Measurements from ENCODE around the gene MORC1. TPM values are rescaled to one million over a fixed set of nuclear protein-coding genes. Genes with fewer than 3 reads are reported as not detected.

MORC1 gene, protein sequence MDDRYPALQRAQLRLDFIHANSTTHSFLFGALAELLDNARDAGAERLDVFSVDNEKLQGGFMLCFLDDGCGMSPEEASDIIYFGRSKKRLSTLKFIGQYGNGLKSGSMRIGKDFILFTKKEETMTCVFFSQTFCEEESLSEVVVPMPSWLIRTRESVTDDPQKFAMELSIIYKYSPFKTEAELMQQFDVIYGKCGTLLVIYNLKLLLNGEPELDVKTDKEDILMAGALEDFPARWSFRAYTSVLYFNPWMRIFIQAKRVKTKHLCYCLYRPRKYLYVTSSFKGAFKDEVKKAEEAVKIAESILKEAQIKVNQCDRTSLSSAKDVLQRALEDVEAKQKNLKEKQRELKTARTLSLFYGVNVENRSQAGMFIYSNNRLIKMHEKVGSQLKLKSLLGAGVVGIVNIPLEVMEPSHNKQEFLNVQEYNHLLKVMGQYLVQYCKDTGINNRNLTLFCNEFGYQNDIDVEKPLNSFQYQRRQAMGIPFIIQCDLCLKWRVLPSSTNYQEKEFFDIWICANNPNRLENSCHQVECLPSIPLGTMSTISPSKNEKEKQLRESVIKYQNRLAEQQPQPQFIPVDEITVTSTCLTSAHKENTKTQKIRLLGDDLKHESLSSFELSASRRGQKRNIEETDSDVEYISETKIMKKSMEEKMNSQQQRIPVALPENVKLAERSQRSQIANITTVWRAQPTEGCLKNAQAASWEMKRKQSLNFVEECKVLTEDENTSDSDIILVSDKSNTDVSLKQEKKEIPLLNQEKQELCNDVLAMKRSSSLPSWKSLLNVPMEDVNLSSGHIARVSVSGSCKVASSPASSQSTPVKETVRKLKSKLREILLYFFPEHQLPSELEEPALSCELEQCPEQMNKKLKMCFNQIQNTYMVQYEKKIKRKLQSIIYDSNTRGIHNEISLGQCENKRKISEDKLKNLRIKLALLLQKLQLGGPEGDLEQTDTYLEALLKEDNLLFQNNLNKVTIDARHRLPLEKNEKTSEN
- total RNA-seq: not detected in 2 replicates

DNA sequence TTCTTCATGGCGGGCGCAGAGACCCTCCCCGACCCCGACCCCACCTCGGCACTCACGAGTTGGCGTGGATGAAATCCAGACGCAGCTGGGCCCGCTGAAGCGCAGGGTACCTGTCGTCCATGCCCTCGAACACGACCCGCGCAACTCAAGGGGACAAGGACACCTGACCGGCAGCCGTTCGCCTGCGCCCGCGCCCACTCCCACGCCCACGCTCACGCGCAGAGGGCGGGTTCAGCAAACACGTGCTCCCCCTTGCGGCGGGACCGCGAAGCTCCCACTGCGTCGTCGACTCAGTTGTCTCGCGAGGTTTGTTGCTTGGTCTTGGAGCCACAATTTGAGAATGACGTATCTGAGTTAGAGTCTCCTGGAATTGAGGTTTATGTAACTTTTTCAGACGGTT, at the start of gene MORC1:
Gene MORC1 (minus strand): TSS at position 196 of the 400 bp plus-strand sequence. CDS start 75 bp downstream, at position 121.
- no peak within 1 kb of the TSS for H3K4me3 ChIP-seq (ENCODE audit: low read depth, low read length)
- TF ChIP-seq, protein P1, sequence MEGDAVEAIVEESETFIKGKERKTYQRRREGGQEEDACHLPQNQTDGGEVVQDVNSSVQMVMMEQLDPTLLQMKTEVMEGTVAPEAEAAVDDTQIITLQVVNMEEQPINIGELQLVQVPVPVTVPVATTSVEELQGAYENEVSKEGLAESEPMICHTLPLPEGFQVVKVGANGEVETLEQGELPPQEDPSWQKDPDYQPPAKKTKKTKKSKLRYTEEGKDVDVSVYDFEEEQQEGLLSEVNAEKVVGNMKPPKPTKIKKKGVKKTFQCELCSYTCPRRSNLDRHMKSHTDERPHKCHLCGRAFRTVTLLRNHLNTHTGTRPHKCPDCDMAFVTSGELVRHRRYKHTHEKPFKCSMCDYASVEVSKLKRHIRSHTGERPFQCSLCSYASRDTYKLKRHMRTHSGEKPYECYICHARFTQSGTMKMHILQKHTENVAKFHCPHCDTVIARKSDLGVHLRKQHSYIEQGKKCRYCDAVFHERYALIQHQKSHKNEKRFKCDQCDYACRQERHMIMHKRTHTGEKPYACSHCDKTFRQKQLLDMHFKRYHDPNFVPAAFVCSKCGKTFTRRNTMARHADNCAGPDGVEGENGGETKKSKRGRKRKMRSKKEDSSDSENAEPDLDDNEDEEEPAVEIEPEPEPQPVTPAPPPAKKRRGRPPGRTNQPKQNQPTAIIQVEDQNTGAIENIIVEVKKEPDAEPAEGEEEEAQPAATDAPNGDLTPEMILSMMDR (IDR thresholded peaks at IDR 0.05; ENCODE audit: insufficient read depth, low read depth, low read length): no peak
- DNase-seq (ENCODE audit: low read depth): no peak

DNA sequence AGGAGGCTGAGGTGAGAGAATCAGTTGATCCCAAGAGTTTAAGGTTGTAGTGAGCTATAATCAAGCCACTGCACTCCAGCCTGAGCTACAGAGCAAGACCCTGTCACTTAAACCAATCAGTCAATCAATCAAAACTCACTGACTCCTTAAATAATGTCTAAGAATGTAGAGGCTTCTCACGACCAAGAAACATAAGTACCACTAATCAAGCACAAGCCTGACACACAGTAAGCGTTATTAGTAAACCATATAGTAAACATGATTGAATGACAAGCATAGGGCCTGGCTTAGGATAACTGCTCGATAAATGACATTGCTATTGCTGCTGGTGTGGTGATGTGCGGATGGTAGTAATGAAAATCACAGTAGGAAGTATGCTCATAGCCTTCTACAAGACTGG, 48.0 kb upstream of the MORC1 start:
- no peak for DNase-seq (ENCODE audit: low read depth)
- TF ChIP-seq, protein P1 (IDR thresholded peaks at IDR 0.05; ENCODE audit: insufficient read depth, low read depth, low read length): no peak
- no peak overlapping the region for H3K4me3 ChIP-seq (ENCODE audit: low read depth, low read length)

DNA sequence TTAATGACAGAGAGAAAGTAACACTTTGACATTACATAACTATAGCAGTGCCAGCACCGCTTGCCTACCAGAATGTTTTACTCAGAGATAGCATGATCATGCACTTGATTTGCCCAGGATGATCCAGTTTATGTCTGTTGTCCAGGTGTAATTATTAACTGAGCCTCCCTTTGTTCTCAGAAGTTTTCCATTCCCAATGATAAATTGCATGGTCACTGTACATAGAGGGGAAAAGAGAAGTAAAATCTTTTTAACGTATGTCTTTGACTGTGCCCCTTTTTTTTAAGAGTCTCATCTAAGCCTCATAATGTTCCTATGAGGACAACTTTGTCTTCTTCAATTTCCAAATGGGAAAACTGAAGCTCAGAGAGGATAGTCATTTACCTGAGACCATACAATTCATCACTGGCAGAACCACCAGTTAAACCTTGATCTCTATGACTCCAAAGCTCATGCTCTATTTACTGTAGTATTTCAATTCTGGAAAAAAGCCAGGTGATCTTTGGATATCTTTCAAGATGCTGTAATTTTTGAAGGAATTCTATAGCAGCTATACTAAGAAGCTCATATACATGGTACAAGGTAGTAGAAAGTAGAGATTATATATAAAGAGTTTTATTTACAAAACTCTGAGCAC, 43.7 kb upstream of the MORC1 start:
- no peak for DNase-seq (ENCODE audit: low read depth)
- H3K4me3 ChIP-seq (ENCODE audit: low read depth, low read length): no peak overlapping the region
- TF ChIP-seq, protein P1 (IDR thresholded peaks at IDR 0.05; ENCODE audit: insufficient read depth, low read depth, low read length): no peak

DNA sequence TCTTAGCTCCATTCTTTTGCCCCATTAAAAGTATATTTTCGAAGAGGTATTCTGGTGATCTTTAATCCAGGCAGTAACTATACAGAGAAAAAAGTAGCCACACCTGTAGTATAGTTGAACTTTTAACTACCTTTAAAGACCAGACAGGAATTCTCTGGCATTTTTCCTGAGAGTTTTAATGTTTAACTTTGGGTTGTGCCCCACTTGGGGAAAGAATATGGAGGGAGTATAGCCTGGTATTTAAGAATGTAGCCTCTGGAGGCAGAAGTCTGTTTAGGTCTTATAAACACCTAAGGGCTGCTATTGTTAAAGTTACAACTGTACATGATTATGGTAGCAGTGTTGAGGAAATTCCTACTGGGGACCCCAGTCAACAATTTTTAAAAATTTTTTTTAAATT, 37.9 kb upstream of the MORC1 start:
- no peak for DNase-seq (ENCODE audit: low read depth)
- TF ChIP-seq, protein P1 (IDR thresholded peaks at IDR 0.05; ENCODE audit: insufficient read depth, low read depth, low read length): no peak
- no peak overlapping the region for H3K4me3 ChIP-seq (ENCODE audit: low read depth, low read length)

DNA sequence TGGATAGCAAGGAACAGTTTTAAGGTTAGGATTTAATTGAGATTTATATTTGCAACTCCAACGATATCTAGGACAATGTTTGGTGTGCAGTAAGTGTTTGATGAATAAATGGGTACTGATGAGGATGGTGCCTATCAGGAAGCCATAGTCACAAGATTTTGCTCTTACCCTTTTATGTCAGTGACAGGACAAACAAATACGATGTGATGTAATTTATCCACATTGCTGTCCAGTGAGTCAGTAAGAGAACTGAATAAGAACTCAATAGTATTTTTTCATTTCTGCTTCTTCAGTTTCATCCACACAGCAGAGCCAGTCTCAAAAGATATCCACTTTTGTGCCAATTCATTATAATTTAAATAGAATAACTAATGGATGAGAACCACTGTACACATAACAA, 37.0 kb upstream of the MORC1 start:
- H3K4me3 ChIP-seq (ENCODE audit: low read depth, low read length): no peak overlapping the region
- no peak for DNase-seq (ENCODE audit: low read depth)
- TF ChIP-seq, protein P1 (IDR thresholded peaks at IDR 0.05; ENCODE audit: insufficient read depth, low read depth, low read length): no peak

DNA sequence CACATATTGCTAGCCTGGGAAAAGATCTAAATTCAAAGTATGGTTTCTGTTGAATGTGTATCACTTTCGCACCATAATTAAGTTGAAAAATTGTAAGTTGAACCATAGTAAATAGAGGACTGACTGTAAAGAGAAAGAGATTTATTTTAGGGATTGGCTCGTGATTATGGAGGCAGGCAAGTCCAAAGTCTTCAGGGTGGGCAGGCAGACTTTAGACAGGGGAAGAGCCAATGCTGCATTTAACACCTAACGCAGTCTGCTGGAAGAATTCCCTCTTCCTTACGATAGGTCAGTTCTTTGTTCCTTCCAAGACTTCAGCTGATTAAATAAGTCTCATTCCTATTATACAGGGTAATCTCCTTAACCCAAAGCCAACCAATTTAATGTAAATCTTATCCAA, 34.4 kb upstream of the MORC1 start:
- no peak for DNase-seq (ENCODE audit: low read depth)
- TF ChIP-seq, protein P1 (IDR thresholded peaks at IDR 0.05; ENCODE audit: insufficient read depth, low read depth, low read length): no peak
- no peak overlapping the region for H3K4me3 ChIP-seq (ENCODE audit: low read depth, low read length)
